HepG2 (cell line): ENCODE results near the gene TSTD2. TPM values are rescaled to one million over a fixed set of nuclear protein-coding genes. Genes with fewer than 3 reads are reported as not detected.

ENCODE experiments used
- ATF4 ChIP-seq, 2 experiments: fragments of 450-650 bp in 1 of 2; sonication (generic) in 1 of 2; formaldehyde crosslinking; IDR thresholded peaks; 2 replicates each; pipeline versions ENCODE4 v1.5.0 to v1.8.0; 2020 to 2022; ENCODE audit warnings: mild to moderate bottlenecking in 1 of 2, missing genetic modification reagents in 1 of 2
- CSRNP1 ChIP-seq: sonication (generic); formaldehyde crosslinking; IDR thresholded peaks from 2 replicates; pipeline ENCODE4 v1.8.1; 2023; ENCODE audit warnings: mild to moderate bottlenecking, missing genetic modification reagents
- EEA1 ChIP-seq: sonication (generic); formaldehyde crosslinking; IDR thresholded peaks from 2 replicates; pipeline ENCODE4 v1.5.1; 2020; ENCODE audit warnings: mild to moderate bottlenecking, missing genetic modification reagents, borderline replicate concordance
- HMGXB4 ChIP-seq, 2 experiments: sonication (generic) in 1 of 2; formaldehyde crosslinking in 1 of 2; IDR thresholded peaks; 2 replicates each; pipeline versions ENCODE4 v1.4.0 to v1.6.1; 2018 to 2020; ENCODE audit warnings: missing genetic modification reagents in 2 of 2, borderline replicate concordance in 1 of 2, low read depth in 1 of 2, mild to moderate bottlenecking in 1 of 2, missing biosample characterization in 1 of 2
- HNF4G ChIP-seq, 2 experiments: sonication (generic) in 1 of 2; formaldehyde crosslinking in 1 of 2; IDR thresholded peaks; 2 replicates each; pipeline versions ENCODE4 v1.4.0 to v1.6.1; 2011 to 2020; ENCODE audit warnings: borderline replicate concordance in 2 of 2, low read depth in 2 of 2, mild to moderate bottlenecking in 2 of 2, low read length in 1 of 2, missing genetic modification reagents in 1 of 2, moderate library complexity in 1 of 2
- HNRNPK ChIP-seq: fragments of 200-400 bp; formaldehyde crosslinking; IDR thresholded peaks from 2 replicates; pipeline ENCODE4 v1.6.1; 2018; ENCODE audit warnings: low read length, low read depth, moderate library complexity, mild to moderate bottlenecking; ENCODE audit not compliant: poor library complexity, severe bottlenecking
- KDM3A ChIP-seq: IDR thresholded peaks from 2 replicates; pipeline ENCODE4 v1.6.1; 2018; ENCODE audit warnings: low read depth, missing compliant biosample characterization
- KDM5A ChIP-seq: fragments of 200-600 bp; sonication (generic); IDR thresholded peaks from 2 replicates; pipeline ENCODE4 v1.7.0; 2018; ENCODE audit warnings: antibody characterized with exemption, mild to moderate bottlenecking, low read length, borderline replicate concordance
- NR2F6 ChIP-seq, 2 experiments: IDR thresholded peaks; 2 replicates each; pipeline ENCODE4 v1.6.1; 2016; ENCODE audit warnings: antibody characterized with exemption in 1 of 2, mild to moderate bottlenecking in 1 of 2
- SAFB2 ChIP-seq: sonication (generic); formaldehyde crosslinking; IDR thresholded peaks from 2 replicates; pipeline ENCODE4 v1.5.1; 2020; ENCODE audit warnings: missing genetic modification reagents, low read depth, mild to moderate bottlenecking, borderline replicate concordance
- SPEN ChIP-seq: sonication (generic); formaldehyde crosslinking; IDR thresholded peaks from 2 replicates; pipeline ENCODE4 v1.5.1; 2020; ENCODE audit warnings: low read depth, mild to moderate bottlenecking, missing genetic modification reagents
- SRY ChIP-seq: sonication (generic); formaldehyde crosslinking; IDR thresholded peaks from 2 replicates; pipeline ENCODE4 v1.8.0; 2022; ENCODE audit warnings: mild to moderate bottlenecking, missing genetic modification reagents
- ZNF225 ChIP-seq: sonication (generic); formaldehyde crosslinking; IDR thresholded peaks from 2 replicates; pipeline ENCODE4 v1.4.0; 2020; ENCODE audit warnings: mild to moderate bottlenecking, missing genetic modification reagents
- ZNF235 ChIP-seq: sonication (generic); formaldehyde crosslinking; IDR thresholded peaks from 2 replicates; pipeline ENCODE4 v1.8.1; 2023; ENCODE audit warnings: mild to moderate bottlenecking, missing genetic modification reagents, borderline replicate concordance
- ZNF3 ChIP-seq: IDR thresholded peaks from 2 replicates; pipeline ENCODE4 v1.7.0; 2017; ENCODE audit warnings: inconsistent platforms
- ZNF431 ChIP-seq: sonication (generic); formaldehyde crosslinking; IDR thresholded peaks from 2 replicates; pipeline ENCODE4 v1.9.0; 2022; ENCODE audit warnings: missing genetic modification reagents, low read depth, mild to moderate bottlenecking, borderline replicate concordance
- ZNF451 ChIP-seq: sonication (generic); formaldehyde crosslinking; IDR thresholded peaks from 2 replicates; pipeline ENCODE4 v1.5.0; 2020; ENCODE audit warnings: mild to moderate bottlenecking, missing genetic modification reagents
- ZNF597 ChIP-seq: sonication (generic); formaldehyde crosslinking; IDR thresholded peaks from 2 replicates; pipeline ENCODE4 v1.5.0; 2020; ENCODE audit warnings: missing genetic modification reagents
- ZNF740 ChIP-seq: sonication (generic); formaldehyde crosslinking; IDR thresholded peaks from 2 replicates; pipeline ENCODE4 v1.4.0; 2020; ENCODE audit warnings: missing genetic modification reagents
- ZNF891 ChIP-seq: sonication (generic); formaldehyde crosslinking; IDR thresholded peaks from 2 replicates; pipeline ENCODE4 v1.5.0; 2020; ENCODE audit warnings: mild to moderate bottlenecking, missing genetic modification reagents
- polyA plus RNA-seq, 8 experiments: library from polyadenylated mRNA; depleted of rRNA in 3 of 8; stranded (reverse) in 7 of 8; unstranded in 1 of 8; fragments of >200 nt; fragmentation: Illumina TruSeq in 4 of 8; extraction: Trizol in 4 of 8; gene quantifications; 2 replicates each; pipeline versions ENCODE4 v1.2.1 to v1.2.3, GENCODE V29; 2011 to 2016; ENCODE audit warnings: low read depth in 4 of 8, missing spikeins in 1 of 8, mixed read lengths in 1 of 8; ENCODE audit not compliant: insufficient read depth in 1 of 8
- total RNA-seq, 5 experiments: library from RNA; depleted of rRNA; stranded (reverse); fragments of >200 nt; fragmentation: Illumina TruSeq; extraction: Trizol; gene quantifications; 2 replicates each; pipeline ENCODE4 v1.2.3, GENCODE V29; 2016; ENCODE audit warnings: low read depth in 1 of 5

TSTD2 gene
- total and polyA plus RNA-seq, 2 of the 13 experiments (the other 11 are each of a cell fraction or from before 2014, with no cell fraction given): 16.0 to 23.1 TPM

- peak in 1 of 2 experiments; percentile 27; a peak in 1 of 4 replicates for TF ChIP-seq HMGXB4 (CRISPR knock-in tag; IDR thresholded peaks at IDR 0.05; ENCODE audit: borderline replicate concordance in 1 of 2, low read depth in 1 of 2)
- TF ChIP-seq KDM3A (CRISPR knock-in tag): 0 out of 2 replicates have a peak, but pooled peaks have one; percentile 62
- no peak for TF ChIP-seq NR2F6 (IDR thresholded peaks at IDR 0.05)
- TF ChIP-seq NR2F6 (CRISPR knock-in tag; IDR thresholded peaks at IDR 0.05): no peak
- no peak for TF ChIP-seq SPEN (CRISPR knock-in tag)
- 0 out of 2 replicates have a peak, but pooled peaks have one; percentile 49 for TF ChIP-seq SRY (CRISPR knock-in tag)
- TF ChIP-seq HNRNPK: no peak
- 0 out of 2 replicates have a peak, but pooled peaks have one; percentile 14 for TF ChIP-seq ZNF431 (CRISPR knock-in tag)
- no peak for TF ChIP-seq HNF4G (IDR thresholded peaks at IDR 0.05; ENCODE audit: borderline replicate concordance, low read depth, low read length)
- TF ChIP-seq HNF4G (CRISPR knock-in tag; IDR thresholded peaks at IDR 0.05; ENCODE audit: borderline replicate concordance, low read depth): peak; percentile 46; the same call in 1 of the 2 replicates
- TF ChIP-seq ZNF740 (CRISPR knock-in tag): no peak
- TF ChIP-seq ZNF891 (CRISPR knock-in tag): peak; percentile 76; the same call in 1 of the 2 replicates
- TF ChIP-seq ZNF3 (CRISPR knock-in tag): no peak
- TF ChIP-seq SAFB2 (CRISPR knock-in tag): peak; percentile 40; the same call in 1 of the 2 replicates
- TF ChIP-seq ZNF597 (CRISPR knock-in tag): no peak
- TF ChIP-seq EEA1: 0 out of 2 replicates have a peak, but pooled peaks have one; percentile 39
- TF ChIP-seq ZNF225: peak; percentile 79; the same call in 1 of the 2 replicates
- TF ChIP-seq ATF4 (CRISPR knock-in tag; IDR thresholded peaks at IDR 0.05): 0 out of 4 replicates have a peak, but pooled peaks of 1 of the 2 experiments have one; percentile 26
- TF ChIP-seq CSRNP1: 0 out of 2 replicates have a peak, but pooled peaks have one; percentile 39
- 0 out of 2 replicates have a peak, but pooled peaks have one; percentile 80 for TF ChIP-seq ZNF235 (CRISPR knock-in tag)
- TF ChIP-seq ZNF451: peak; percentile 2; the same call in 1 of the 2 replicates
- TF ChIP-seq KDM5A: 0 out of 2 replicates have a peak, but pooled peaks have one; percentile 41
Measured at GRCh38 chr9:97633859-97634490, 807 bp upstream of the TSTD2 start (continued).
